Testis (tissue), 3 donors: ENCODE measurements around the gene HSD17B3. TPM values are rescaled to one million over a fixed set of nuclear protein-coding genes. Genes with fewer than 3 reads are reported as not detected.

Source experiments
- DNase-seq: peaks from one replicate; pipeline ENCODE4 v3.0.0-alpha.2; 2019
- H3K27ac ChIP-seq, 2 donors: fragments of 200-600 bp; sonication (generic); one replicate each; pipeline ENCODE4 v1.5.1; 2019
- H3K27me3 ChIP-seq: fragments of 200-600 bp; sonication (generic); one replicate; pipeline ENCODE4 v1.5.1; 2019
- H3K36me3 ChIP-seq: fragments of 200-600 bp; sonication (generic); one replicate; pipeline ENCODE4 v1.5.1; 2017; ENCODE audit warnings: low read depth; ENCODE audit errors: missing control alignments
- H3K4me1 ChIP-seq: fragments of 200-600 bp; sonication (generic); one replicate; pipeline ENCODE4 v1.5.1; 2019
- H3K4me3 ChIP-seq, 2 donors: fragments of 200-600 bp; sonication (generic); one replicate each; pipeline ENCODE4 v1.5.1; 2017 to 2019
- H3K9me3 ChIP-seq: fragments of 200-600 bp; sonication (generic); one replicate; pipeline ENCODE4 v1.5.1; 2017
- POLR2A ChIP-seq: fragments of 450-650 bp; IDR thresholded peaks from one replicate; pipeline ENCODE4 v1.6.1; 2017; ENCODE audit warnings: antibody characterized with exemption, mild to moderate bottlenecking, moderate library complexity
- WGBS, 2 donors: methylation state at CpG; one replicate each; pipeline ENCODE4 v1.1.5; 2018; 5-methylcytosine and 5-hydroxymethylcytosine counted together
- intact Hi-C: fragments of 100-400 bp; cut with DNase I; formaldehyde crosslinking; loops from one replicate; pipeline ENCODE4 v1.15.1; 2023; ENCODE audit warnings: low total_unique reads
- polyA plus RNA-seq: library from polyadenylated mRNA; stranded (reverse); fragments of 350-450 nt; fragmentation: Illumina TruSeq; extraction: RNeasy Lipid Tissue Mini Kit (QIAGEN cat#74804); gene quantifications from one replicate; pipeline ENCODE4 v1.2.3, GENCODE V29; 2014; ENCODE audit warnings: low read depth, low replicate concordance; ENCODE audit not compliant: insufficient read depth
- total RNA-seq, 2 donors: library from RNA; depleted of rRNA; stranded (reverse); fragments of >200 nt; gene quantifications; one replicate each; pipeline ENCODE4 v1.2.3, GENCODE V29; 2016
- TF ChIP-seq, protein P1 (sequence below), 3 experiments: fragments of 450-650 bp in 2 of 3; fragments of 200-600 bp in 1 of 3; sonication (generic) in 1 of 3; IDR thresholded peaks; one replicate each; pipeline ENCODE4 v1.5.1; 2016 to 2019; ENCODE audit warnings: antibody characterized with exemption in 3 of 3, mild to moderate bottlenecking in 2 of 3, moderate library complexity in 1 of 3

HSD17B3 gene
- total and polyA plus RNA-seq, 3 donors from 2014 or later = 103 to 159 (median 104) TPM

DNA sequence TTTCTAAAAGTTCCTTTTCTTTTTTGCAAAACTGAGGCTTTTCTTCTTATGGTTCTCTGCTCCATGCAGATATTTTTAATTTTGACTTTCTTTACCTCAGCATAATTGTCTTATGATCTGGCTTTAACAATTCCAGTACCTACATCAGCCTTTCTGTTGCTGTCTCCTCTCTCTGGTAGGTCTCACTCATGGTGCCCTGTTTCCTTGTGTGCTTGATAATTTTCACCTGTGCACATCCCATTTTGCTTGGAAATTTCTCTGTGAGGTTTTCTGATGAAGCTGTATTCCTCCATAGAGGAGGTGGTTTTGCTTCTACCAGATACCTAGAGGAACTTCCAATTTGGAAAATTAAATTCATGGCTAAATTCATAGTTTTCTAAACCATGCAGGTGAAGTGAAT lies 2.3 kb upstream of the HSD17B3 start:
- intact Hi-C loops = no loop called here
- Histone ChIP-seq H3K27me3 (no peaks in the 10 kb centered on the region), H3K4me1 (peaks cover 17% of the 10 kb centered on the region)

DNA sequence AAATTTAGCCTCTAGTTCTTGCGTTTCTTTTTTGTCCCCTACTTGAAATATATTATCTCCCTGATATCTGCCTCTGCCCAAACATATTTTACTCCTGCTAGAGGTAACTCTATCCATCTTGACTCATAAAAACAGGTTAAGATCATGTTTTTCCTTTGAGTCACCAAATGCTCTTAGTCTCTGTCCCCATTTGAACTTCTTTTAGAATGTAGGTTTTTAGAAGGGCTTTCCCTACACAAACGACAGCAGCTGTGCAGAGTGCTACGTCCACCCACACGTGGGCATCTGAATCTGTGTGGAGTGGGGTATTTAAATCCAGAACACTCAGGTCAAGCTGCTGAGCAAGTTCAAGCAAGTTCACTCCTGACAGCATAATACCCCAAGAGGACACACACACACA lies 2.2 kb downstream of the HSD17B3 start:
- peak overlapping the region in 1 of 2 donors; percentile 6 for H3K4me3 ChIP-seq
- peak overlapping the region; percentile 21 to 86 for H3K27ac ChIP-seq
- H3K36me3 ChIP-seq = no peaks in the 10 kb centered on the region
- peaks cover 34% of the 10 kb centered on the region for H3K4me1 ChIP-seq
- H3K9me3 ChIP-seq = no peaks in the 10 kb centered on the region
- TF ChIP-seq, protein P1, sequence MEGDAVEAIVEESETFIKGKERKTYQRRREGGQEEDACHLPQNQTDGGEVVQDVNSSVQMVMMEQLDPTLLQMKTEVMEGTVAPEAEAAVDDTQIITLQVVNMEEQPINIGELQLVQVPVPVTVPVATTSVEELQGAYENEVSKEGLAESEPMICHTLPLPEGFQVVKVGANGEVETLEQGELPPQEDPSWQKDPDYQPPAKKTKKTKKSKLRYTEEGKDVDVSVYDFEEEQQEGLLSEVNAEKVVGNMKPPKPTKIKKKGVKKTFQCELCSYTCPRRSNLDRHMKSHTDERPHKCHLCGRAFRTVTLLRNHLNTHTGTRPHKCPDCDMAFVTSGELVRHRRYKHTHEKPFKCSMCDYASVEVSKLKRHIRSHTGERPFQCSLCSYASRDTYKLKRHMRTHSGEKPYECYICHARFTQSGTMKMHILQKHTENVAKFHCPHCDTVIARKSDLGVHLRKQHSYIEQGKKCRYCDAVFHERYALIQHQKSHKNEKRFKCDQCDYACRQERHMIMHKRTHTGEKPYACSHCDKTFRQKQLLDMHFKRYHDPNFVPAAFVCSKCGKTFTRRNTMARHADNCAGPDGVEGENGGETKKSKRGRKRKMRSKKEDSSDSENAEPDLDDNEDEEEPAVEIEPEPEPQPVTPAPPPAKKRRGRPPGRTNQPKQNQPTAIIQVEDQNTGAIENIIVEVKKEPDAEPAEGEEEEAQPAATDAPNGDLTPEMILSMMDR (IDR thresholded peaks at IDR 0.05) = no peak
- no peak for TF ChIP-seq POLR2A
- intact Hi-C loops = no loop called here
- H3K27me3 ChIP-seq = no peaks in the 10 kb centered on the region
- peak; percentile 50 for DNase-seq
- 33 to 59% methylated on average over 4 of the region's 4 CpGs for WGBS, 2 donors

More for the DNA sequence above, 2.3 kb upstream of the HSD17B3 start:
- Histone ChIP-seq H3K27ac (peak overlapping the region in 1 of 2 donors; percentile 86), H3K4me3 (no peak overlapping the region), H3K36me3 (no peaks in the 10 kb centered on the region), H3K9me3 (no peaks in the 10 kb centered on the region)
- TF ChIP-seq POLR2A = no peak
- TF ChIP-seq, protein P1 (IDR thresholded peaks at IDR 0.05) = no peak
- no peak for DNase-seq

DNA sequence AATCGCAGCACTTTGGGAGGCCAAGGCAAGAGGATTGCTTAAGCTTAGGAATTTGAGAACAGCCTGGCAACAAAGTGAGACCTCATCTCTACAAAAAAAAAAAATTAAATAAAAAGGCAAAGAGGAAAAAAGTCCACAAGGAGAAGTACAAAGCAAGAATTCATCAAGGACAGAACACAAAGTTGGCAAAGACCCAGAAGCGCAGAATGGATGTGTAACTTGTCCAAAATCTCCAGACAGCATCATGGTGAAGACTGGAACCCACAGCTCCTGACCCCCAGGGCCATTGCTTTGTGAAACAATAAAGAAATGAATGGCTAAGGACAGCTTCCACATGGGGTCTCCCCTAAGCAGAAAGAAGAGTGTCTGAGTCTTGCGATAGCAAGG lies 7.8 kb downstream of the HSD17B3 start:
- peak; percentile 71 for DNase-seq
- WGBS, 2 donors = 44 to 48% methylated on average over 3 of the region's 3 CpGs

DNA sequence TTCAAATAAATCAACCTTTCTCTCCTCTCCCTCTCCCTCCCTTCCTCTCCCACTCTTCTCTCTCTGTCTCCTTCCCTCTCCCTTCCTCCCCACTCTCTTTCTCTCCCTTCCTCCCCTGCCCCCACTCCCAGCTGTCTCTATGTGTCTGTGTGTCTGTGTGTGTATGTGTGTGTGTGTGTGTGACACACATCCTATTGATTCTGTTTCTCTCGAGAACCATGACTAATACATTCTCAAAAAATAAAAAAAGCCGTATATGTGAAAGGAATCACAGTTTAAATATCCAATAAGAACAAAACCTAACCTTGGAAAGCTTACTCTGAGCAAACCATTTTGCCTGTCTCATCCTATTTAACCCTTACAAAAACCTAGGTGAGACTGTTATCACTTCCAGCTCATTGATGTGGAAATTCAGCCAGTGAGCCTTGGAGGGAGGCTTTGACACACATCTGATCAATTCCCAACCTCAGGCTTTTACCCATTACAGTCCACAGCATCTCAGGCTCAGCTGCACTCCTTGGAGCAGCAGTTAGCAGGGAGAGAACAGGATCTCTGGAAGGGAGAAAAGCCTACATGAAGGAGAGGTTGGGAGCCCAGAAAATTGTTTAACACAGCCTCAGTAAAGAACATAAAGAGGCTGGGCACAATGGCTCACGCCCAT lies 8.3 kb downstream of the HSD17B3 start:
- TF ChIP-seq POLR2A = no peak
- TF ChIP-seq, protein P1 (IDR thresholded peaks at IDR 0.05) = no peak
- WGBS, 2 donors = 38 to 46% methylated on average over 3 of the region's 3 CpGs
- H3K9me3 ChIP-seq = no peaks in the 10 kb centered on the region
- no peak for DNase-seq
- no peaks in the 10 kb centered on the region for H3K27me3 ChIP-seq
- no peaks in the 10 kb centered on the region for H3K36me3 ChIP-seq
- H3K27ac ChIP-seq = peak overlapping the region; percentile 67 to 86
- H3K4me1 ChIP-seq = peaks cover 29% of the 10 kb centered on the region
- H3K4me3 ChIP-seq = no peak overlapping the region
- intact Hi-C loops = no loop called here

More for the DNA sequence above, 7.8 kb downstream of the HSD17B3 start:
- intact Hi-C loops = no loop called here
- H3K27me3 ChIP-seq = no peaks in the 10 kb centered on the region
- TF ChIP-seq, protein P1 (IDR thresholded peaks at IDR 0.05) = no peak
- TF ChIP-seq POLR2A = no peak
- no peaks in the 10 kb centered on the region for H3K36me3 ChIP-seq
- H3K4me1 ChIP-seq = peaks cover 32% of the 10 kb centered on the region
- H3K9me3 ChIP-seq = no peaks in the 10 kb centered on the region
- H3K4me3 ChIP-seq = no peak overlapping the region
- H3K27ac ChIP-seq = peak overlapping the region; percentile 67 to 86

DNA sequence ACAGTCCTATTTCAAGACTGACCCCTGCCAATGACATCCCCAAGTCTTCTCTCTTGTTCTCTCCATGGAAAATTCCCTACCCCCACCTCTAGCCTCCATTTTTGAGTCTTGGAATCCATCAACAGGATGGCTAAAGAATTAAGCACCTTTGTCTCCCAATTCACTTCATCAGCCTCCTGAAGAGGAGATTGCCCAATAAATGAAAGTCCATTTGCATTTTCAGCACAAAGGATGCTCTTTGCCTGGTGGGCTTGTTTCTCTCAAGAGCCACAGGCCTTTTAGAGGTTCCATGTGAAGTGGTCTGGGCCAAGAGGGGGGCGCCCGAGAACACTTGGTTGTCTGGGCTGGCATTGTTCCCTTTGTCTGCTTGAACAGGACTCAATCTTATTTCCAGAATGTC lies 12.6 kb downstream of the HSD17B3 start:
- H3K4me1 ChIP-seq = peaks cover 15% of the 10 kb centered on the region
- DNase-seq = no peak
- no peaks in the 10 kb centered on the region for H3K36me3 ChIP-seq
- H3K4me3 ChIP-seq = no peak overlapping the region
- TF ChIP-seq POLR2A = no peak
- TF ChIP-seq, protein P1 (IDR thresholded peaks at IDR 0.05) = no peak
- 73 to 88% methylated on average over 2 of the region's 2 CpGs for WGBS, 2 donors
- H3K27me3 ChIP-seq = no peaks in the 10 kb centered on the region
- no peaks in the 10 kb centered on the region for H3K9me3 ChIP-seq
- no peak overlapping the region for H3K27ac ChIP-seq
- intact Hi-C loops = no loop called here
